NOMO-1 treated with DMSO at 0.1 percent for 48 hours (cell line): ENCODE results near the gene ST3GAL2.

ENCODE experiments used
- DNase-seq: peaks from one replicate; lab custom pipeline; 2025; ENCODE audit not compliant: unreplicated experiment; lab: John Stamatoyannopoulos, UW

The ST3GAL2 gene

GRCh38 chr16:70440009-70440692 lies 1.3 kb upstream of the ST3GAL2 start:
- no peak for DNase-seq

DNA sequence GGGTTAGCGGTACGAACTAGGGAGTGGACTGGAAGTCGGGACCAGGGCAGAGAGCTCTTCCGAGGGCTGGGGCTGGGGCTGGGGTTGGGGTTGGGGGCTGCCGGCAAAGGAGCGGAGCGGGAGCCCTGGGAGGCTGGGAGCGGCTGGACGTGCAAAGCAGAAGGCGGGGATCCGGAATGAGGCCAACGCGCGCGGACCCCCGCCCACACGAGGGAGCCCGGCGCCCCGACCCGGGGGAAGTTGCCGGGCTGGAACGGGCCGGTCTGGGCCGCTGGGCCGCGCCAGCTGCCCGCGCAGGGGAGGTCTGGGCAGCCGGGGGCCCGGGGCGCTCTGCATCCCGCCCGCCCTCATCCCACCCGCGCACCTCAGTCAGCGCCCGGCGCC lies 323 bp downstream of the ST3GAL2 start:
- no peak for DNase-seq

DNA sequence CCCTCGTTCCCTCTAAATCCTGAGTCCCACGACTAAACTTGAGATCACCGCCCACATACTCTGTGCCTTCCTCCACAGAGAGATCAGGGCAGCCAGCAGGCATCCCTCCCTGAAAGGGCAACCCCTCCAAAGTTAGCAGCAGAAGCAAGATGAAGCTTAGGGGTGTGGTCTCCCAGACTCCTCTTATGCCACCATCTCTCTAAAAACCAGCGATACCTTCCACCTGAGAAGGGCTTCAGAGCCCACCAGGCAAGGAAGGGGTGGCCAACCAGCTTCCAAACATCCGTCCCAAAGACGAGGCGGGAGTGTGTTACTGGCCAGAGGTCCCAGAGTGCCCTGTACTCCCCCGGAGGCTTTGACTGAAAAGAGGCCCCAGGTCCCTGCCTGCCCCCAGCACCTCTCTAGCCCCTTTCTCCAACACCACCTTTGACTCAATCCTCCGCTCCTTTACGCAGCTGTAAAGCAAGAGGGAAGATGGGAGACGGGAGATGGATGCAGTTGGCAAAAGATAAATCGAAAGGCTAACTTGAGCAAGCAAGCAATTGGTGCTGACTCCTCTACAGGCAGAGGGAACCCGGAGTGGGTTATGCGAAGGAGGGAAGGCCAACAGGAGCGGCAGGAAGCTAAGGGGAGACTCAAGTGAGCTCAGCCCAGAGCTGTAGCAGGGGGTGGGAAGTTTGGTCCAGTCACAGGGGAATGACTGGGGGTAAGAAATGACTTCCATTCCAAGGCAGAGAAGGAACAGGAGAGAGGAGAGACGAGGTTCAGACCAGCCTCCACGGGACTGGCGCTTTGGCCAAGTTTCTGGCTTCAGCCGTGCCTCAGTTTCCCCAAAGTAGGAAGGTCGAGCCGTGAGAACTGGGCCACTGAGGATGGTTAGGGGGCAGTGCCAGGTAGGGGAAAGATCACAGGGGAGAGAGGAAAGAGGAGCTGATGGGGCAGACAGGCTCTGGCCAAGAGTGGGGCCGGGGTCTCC lies 1.0 kb downstream of the ST3GAL2 start:
- DNase-seq: no peak

DNA sequence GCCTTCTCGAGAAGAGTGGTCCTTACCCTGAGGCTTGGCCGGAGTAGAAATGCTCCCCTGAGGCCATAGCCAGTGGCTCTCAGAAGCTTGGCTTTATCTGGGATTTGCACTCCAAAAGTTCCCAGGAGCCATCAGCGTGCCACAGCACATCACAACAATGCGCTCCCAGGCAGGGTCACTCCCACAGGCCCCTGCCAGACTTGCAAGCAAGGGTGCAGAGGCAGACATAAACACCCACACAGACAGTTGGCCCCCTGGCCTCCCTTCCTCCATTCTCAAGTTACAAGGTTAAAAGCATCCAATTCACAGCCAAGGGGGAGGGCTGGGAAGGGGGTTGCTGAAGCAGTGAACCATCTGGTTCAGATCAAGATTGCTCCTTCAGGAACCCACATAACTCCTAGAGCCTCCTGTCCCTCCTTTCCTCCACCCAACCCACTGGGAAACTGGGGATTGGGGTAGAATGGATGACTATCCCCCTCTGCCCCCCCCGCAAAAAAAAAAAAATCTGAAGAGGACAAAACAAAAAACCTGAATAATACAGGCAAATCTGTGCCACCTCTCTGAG lies 1.8 kb downstream of the ST3GAL2 start:
- no peak for DNase-seq

- DNase-seq: no peak
Observed at GRCh38 chr16:70434484-70435260, 4.2 kb downstream of the ST3GAL2 start.

- no peak for DNase-seq
Observed at GRCh38 chr16:70433458-70434103, 5.3 kb downstream of the ST3GAL2 start.

DNA sequence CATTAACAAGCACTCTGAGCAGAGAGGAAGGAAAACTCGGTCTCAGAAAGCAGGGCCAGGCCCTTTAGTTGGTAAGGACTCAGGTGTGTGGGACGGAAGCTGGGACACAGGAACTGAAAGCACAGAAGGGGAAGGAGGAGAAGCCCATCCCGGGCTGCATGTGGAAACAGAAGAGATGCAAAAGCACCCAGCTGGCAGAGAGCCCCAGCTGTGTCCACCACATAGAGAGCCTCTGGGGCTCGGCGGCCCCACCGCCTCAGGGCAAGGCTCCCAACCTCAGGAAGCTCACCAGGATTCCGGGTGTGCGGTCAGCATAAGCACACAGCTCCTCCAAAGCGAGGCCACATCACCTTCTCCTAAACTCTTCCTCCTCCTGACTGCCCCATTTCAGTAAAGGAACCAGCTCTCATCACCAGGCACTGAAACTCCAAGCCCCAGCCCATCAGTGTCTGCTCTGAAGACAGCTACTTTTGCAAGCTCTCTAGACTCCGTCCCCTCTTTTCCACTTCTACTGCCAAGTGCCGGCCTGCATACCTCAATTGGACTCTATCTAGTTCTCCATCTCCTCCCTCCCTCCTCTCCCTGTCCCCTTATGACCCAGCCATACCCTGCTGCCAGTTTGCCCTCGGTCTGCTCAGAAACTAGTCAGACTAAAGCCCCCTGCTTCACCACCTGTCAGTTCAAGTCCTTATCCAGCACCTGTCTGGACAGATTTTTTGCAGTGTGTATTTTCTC lies 6.0 kb downstream of the ST3GAL2 start:
- peak; percentile 52 for DNase-seq

GRCh38 chr16:70432356-70432722 lies 6.6 kb downstream of the ST3GAL2 start:
- peak; percentile 52 for DNase-seq

GRCh38 chr16:70430667-70431536 lies 8.0 kb downstream of the ST3GAL2 start:
- DNase-seq: peak; percentile 83

DNA sequence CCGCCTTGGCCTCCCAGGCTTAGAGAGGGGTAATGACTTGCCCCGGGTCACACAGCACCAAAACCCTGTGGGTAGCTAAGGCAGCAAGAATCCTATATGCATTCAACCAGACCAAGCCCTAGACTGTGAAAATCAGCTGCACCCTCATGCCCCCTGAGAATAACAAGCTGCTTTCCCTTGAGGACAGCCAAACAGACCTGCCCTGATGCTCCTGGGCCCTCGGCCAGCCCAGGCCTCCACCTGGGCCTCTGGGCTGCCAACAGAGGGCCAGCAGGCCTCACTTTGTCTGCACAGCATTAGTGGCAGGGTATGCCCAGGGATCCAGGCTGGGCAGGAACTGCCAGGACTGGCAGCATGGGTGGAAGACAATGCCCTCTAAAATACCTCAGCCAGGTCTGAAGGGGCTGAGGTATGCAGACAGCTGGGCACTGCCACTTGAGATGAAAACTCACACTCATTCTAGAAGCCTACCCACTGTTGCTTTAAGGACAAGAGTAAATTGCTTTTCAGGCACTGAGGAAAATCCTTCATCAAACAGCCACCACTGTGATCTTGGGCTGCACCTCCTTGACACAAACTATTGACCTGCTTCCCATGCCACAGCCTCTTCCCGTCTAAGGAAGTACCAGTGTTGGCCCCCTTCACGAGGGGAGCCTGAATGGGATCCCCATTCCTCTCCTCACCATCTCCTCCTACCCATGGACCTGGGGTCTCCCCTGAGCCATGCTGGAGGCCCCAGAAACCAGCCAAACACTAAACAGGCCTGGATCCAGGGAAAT lies 8.8 kb downstream of the ST3GAL2 start:
- DNase-seq: no peak

- DNase-seq: peak; percentile 96
Observed at GRCh38 chr16:70428178-70428998, 10.5 kb downstream of the ST3GAL2 start.

GRCh38 chr16:70427786-70428177 lies 11.1 kb downstream of the ST3GAL2 start:
- no peak for DNase-seq

DNA sequence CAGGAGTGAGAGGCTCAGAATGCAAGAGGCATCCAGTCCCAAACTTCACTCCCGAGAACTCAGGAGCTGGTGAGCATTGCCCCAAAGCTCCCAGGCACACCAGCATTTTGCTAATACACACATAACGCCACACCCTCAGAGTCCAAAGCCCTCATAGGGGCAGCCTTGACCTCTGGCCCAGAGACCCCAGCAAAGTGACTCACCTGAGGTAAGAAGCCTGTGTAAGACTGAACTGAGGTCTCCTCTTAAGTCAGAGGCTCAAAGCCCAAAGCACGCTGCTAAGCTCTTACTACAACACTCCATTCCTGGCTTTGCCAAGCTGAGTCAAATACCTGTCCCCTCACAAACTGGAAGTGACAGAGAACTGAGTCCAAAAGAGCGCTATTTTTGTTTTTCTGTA lies 16.4 kb downstream of the ST3GAL2 start:
- DNase-seq: no peak

GRCh38 chr16:70421473-70422311 lies 17.2 kb downstream of the ST3GAL2 start:
- DNase-seq: no peak

GRCh38 chr16:70421014-70421413 lies 17.9 kb downstream of the ST3GAL2 start:
- no peak for DNase-seq
